GM18868 (cell line): ENCODE data around the gene TENM4.

ENCODE experiments used
- ATAC-seq: cut with Tn5 transposase; IDR thresholded peaks from one replicate; pipeline ENCODE4 v1.9.1; 2021; ENCODE audit warnings: mild to moderate bottlenecking, moderate library complexity; ENCODE audit not compliant: unreplicated experiment

Gene TENM4

DNA sequence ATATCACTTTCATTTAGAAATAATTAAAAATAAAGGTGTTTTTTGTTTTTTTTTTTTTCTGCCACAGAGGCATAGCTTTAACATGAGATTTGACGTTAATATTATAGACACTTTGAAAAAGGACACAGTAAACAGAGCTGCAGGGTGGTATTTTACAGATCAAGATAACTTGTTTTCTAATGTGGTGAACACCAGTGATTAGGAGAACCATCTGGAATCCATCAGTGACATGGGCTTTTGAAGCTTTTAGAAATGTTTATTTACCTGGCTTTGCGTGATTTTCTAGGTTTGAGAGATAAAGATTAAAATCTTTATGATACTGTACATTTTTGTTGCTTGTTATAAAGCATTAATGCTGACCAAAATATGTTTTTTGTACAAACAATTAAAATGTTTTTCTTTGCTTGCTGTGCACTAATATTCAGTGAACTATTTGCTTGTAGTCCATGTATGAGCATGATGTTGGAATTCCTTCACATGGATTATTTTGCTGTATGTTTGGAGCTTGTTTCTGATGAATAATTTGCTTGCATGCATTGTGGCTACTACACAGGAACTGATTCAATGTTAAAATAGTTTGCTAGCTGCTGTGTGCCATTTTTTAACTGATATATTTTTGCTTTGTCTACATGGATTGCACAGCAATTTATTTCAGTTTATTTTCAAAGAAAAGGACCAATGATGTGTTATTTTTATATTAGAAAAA is 514.0 kb downstream of the TENM4 start:
- ATAC-seq, result no peak

- no peak for ATAC-seq
Observed at GRCh38 chr11:78925387-78925786, 515.4 kb downstream of the TENM4 start.

DNA sequence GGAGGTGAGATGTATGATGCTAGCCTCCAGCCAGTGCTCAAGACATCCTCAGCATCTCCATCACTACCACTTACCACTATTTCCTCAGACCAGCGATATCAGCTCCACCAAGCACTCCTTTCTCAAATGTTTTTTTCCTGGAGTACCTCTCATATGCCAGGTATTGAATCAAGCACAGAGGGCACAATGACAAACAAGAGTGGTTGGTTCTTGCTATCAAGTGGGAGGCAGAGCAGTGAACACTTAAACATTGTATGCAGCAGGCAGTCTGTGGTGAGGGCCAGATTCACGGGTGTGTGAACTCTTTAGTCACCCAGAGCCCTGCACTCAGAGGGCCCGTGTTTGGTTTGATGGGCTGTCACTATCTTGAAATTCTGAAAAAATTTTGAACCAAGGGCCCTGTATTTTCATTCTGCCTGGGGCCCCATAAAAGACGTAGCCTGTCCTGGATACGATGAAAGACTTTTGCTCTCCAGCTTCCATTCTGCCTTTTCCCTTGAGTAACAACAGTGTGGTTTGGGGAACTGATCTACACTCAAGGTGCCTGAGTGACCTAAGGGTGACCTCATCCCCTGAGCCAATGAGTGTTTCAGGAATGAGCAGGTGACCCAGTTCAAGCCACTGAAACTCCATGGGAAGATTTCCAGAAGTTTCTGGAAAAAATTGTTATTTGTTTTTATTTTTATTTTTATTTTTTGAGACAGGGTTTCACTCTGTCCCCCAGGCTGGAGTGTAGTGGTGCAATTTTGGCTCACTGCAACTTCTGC is 517.8 kb downstream of the TENM4 start:
- no peak for ATAC-seq

DNA sequence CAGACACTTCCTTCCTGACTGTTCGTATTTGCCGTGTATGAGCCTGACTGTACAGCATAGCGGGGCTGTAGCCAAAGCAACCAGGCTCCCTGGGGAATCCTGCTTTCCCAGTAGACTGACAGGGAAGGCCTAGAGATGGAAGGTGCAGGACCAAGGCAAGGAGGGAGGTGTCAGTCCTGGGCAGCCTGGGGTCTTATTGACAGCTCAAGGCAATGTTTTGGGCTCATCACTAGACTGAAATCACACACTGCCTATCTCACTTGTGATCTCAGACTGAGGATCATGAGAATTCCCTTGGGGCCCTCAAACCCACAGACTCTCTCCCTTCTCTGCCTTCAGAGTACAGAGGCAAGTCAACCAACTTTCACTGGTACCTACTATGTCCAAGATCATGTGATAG is 519.3 kb downstream of the TENM4 start:
- ATAC-seq, result peak; percentile 57

DNA sequence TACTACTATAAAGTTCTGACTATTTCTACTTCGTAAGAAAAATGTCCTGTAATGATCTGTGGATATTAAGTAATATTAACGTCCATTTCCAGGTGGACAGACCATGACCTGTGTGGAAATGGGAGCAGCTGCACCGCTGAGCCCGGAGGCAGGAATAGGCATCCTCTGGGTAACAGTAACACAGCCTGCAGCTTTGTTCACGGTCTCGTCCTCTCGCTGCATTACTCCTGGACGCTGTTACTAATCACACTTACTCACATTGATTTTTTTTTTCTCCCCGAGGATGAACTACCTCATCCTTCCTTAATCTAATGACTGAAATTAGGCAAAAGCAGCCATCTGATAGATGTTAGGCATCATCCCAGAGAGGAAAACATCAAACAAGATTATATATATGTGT is 520.5 kb downstream of the TENM4 start:
- no peak for ATAC-seq

DNA sequence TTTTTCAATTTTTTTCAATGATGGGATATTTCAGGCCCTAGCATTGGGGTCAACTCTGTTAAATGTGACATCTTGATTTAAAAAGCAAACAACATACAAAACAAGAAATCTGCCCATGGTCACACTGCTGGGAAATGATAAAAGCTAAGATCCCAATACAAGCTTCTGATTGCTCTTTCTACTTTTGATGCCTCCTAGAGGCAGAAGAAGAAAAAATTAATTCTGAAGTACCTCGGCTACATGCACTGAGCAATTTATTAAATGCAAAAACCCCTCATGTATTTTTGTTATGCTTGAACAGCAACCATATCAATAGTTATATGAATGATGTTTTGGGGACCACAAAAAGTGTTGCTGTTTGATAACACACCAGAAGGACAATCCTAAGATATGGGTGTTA is 524.1 kb downstream of the TENM4 start:
- no peak for ATAC-seq

DNA sequence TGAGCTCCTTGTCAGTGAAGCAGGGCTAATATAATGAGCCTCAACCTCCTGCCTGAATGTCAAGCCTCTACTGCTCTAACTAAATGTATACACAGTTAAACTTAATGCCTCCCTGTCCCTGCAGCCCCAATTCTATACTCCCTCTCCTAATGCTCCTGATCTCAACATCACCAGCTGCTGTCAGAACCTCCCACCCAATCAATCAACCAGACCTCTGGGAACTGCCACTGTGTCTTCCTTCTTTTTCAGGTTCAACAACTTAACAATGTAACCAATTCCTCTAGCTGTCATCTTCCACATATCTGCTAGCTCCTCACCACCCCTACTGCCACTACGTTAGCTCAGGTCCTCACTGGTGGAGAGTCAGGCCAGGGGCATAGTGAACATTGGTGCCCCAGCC is 526.3 kb downstream of the TENM4 start:
- ATAC-seq, result no peak

GRCh38 chr11:78912778-78913177 is 528.1 kb downstream of the TENM4 start:
- no peak for ATAC-seq

- no peak for ATAC-seq
Observed at GRCh38 chr11:78910322-78910721, 530.5 kb downstream of the TENM4 start.

GRCh38 chr11:78909386-78909785 is 531.4 kb downstream of the TENM4 start:
- no peak for ATAC-seq

- ATAC-seq, result no peak
Observed at GRCh38 chr11:78907636-78908035, 533.2 kb downstream of the TENM4 start.

GRCh38 chr11:78906566-78906965 is 534.3 kb downstream of the TENM4 start:
- no peak for ATAC-seq

DNA sequence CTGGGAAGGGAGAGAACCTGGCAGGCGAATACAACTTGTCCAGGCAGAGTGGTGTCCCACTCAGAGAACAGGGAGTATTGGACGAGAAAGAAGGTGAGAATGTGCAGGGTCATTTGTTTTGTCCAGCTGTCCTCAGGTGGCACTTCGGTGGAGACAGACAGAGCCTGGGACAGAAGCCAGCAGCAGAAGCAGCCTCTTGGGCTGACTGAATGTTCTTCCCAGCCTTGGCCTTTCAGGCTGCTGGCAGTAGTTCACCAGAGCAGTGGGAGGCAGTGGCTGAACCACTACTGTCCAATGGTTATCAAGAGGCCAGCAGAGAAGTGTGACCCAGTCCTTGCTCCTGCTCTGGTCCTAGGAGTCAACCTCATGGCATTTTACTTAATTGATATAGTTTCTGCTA is 535.1 kb downstream of the TENM4 start:
- ATAC-seq, result no peak

DNA sequence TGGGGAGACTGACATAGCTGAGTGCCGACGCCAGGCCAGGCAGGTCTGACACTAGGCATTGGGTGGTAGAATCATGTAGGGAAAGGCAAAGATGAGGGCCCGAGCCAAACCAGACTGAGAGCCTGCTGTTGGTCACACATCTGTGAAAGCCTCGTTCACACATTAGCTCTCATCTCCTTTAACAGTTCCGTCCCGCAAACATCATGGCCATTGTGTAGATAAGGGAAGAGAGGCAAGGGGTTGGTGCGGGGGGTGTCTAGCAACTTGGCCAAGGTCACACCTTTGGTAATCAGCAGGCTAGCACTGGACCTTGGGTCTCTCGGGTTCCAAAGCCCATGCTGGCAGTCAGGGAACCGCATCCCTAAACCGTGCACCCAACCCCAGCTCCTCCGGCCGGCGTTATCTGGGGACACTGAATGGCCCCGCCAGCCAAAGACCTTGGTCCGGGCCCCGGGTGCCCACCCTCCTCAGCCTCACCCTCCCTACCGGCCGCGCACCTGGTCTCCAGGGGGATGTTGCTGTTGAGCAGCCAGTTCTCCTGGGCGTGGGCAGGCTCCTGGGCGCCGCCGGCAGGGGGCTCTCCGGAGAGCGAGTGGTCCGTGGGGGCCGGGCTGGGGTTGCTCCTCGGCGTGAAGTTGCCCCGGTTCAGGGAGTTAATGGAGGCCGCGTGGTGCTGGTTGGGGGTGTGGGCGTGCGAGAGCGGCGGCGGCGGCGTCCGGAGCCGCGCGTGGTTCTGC is 537.9 kb downstream of the TENM4 start:
- ATAC-seq, result no peak

DNA sequence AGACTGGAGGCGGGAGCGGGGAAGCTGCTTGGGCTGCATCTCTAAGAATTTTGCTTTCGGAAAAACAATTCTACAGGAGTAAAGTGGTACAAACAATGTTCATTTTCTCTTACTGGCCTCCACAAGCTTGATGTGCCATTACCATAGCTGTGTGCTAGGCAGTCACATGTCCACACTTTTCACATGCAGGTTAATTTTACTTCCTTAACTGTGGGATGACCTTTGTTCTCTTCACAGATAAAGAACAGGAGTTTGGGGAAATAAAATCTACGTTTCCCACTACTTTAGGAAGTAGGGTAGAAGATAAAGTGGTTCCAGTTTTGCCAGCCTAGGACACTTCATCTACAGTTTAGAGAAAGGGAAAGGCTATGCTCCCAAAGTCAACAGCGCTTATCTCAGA is 539.0 kb downstream of the TENM4 start:
- ATAC-seq, result no peak

DNA sequence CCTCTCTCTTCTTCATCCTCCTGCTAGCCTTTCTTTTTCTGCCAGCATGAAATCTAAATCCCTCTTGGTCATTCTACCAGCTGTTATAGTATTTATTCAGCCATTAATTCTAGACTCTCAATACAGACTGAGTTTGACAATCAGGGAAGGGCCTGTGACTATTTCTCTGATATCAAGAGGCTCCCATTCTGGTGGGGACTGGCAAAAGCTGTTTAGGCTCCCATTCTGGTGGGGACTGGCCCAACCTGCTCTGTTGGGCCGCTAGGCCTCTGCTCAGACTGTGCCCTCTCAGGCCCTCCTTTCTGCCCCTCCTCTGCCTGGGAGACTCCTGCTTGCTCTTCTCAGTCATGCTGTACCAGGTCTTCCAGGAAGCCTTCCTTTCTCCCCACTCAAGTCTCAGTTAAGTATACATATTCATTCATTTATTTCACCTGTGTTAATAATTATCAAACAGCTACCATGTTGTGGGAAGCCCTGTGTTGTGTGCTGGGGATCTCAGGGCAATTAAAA is 542.5 kb downstream of the TENM4 start:
- no peak for ATAC-seq

DNA sequence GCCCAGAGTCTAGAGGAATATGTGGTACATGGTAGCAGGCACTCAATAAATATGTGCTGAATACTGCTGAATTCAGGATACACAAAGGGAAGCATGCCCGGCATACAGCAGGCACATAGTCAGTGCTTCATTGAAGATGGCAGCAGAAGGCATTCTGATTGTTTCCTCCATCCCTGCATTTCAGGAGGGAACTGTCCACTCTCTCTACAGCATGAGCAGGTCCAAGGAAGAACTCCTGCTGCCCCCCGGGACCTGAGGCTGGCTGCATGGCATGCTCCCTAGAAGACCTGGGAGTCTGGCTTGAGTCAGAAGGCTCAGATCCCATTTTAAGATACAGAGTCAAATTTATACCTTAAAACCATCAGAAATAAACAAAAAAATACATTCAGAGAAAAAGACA is 546.8 kb downstream of the TENM4 start:
- ATAC-seq, result no peak

DNA sequence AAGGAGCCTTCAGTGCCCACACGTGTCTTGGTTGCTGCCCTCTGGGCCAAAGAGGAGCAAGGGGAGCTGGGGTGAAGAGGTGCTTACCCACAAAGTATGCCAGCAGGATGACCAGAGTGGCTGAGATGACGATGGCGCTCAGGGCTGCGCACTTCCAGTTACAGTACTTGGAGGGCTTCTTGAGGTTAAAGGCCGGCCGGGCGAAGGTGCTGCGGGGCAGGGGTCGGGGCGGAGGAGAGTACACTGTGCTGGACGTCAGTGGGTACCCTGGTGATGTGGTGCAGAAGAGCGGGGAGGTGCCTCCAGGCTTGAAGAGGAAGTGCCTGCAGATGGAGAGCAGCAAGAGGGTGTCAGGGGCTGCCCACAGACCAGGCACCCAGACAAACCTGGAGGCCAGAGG is 551.1 kb downstream of the TENM4 start:
- ATAC-seq, result no peak

GRCh38 chr11:78886616-78887015 is 554.2 kb downstream of the TENM4 start:
- ATAC-seq, result no peak

DNA sequence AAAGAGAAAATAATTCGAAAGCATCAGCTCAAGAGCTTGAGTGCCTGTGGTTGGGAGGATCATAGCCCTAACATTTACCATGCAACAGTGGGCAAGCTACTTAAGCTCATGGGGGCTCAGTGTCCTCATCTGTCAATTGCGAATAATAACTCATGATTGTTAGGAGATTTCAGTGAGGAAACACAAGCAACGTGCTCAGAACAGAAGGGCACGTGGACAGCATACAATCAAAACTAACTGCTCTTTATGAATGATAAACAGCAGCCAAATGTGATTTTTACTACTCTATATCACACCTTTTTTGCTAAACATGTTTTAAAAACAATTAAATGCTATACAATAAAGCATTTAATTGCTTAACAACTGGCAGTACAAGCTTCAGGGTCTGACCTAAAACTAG is 556.1 kb downstream of the TENM4 start:
- no peak for ATAC-seq

- no peak for ATAC-seq
Observed at GRCh38 chr11:78883506-78883905, 557.3 kb downstream of the TENM4 start.
